Caco-2 (cell line): Measurements from ENCODE around the gene UGT1A8. TPM values are rescaled to one million over a fixed set of nuclear protein-coding genes. Genes with fewer than 3 reads are reported as not detected.

Source experiments
- BruUV-seq: library from RNA; stranded (reverse); fragments of 400-500 nt; replicated peaks from 2 replicates; lab custom pipeline; 2021; lab: Mats Ljungman, UMichigan
- CTCF ChIA-PET: fragments of 300-600 bp; sonication (Branson Sonifier 250); formaldehyde crosslinking; loops from one replicate; lab custom pipeline; 2022; ENCODE audit warnings: antibody characterized with exemption; lab: Charles Lee
- POLR2A ChIA-PET: fragments of 300-600 bp; sonication (Branson Sonifier 250); formaldehyde crosslinking; loops from one replicate; lab custom pipeline; 2022; ENCODE audit warnings: antibody characterized with exemption; lab: Charles Lee
- DNase-seq, 2 experiments: peaks; one replicate each; pipeline versions ENCODE4 v3.0.0 to v3.0.0-alpha.2; 2020 to 2022
- H3K27me3 ChIP-seq: replicated peaks from 2 replicates; pipeline ENCODE4 v1.6.0; 2011; ENCODE audit warnings: low read length; ENCODE audit not compliant: control insufficient read depth, insufficient read depth
- H3K36me3 ChIP-seq: 2 replicates; pipeline ENCODE4 v1.5.1; 2011; ENCODE audit warnings: low read length; ENCODE audit not compliant: control insufficient read depth, insufficient read depth
- H3K4me1 ChIP-seq: fragments of 250-450 bp; sonication (Bioruptor Pico); 2 replicates; pipeline ENCODE4 v1.5.1; 2020; ENCODE audit warnings: mild to moderate bottlenecking
- H3K4me3 ChIP-seq: 2 replicates; pipeline ENCODE4 v1.5.1; 2011; ENCODE audit warnings: low read depth, mild to moderate bottlenecking, control low read depth, low read length
- H3K9me3 ChIP-seq: fragments of 250-450 bp; sonication (Bioruptor Pico); 2 replicates; pipeline ENCODE4 v1.5.1; 2020; ENCODE audit warnings: mild to moderate bottlenecking, moderate library complexity
- H3K27ac Mint-ChIP-seq: one replicate; pipeline ENCODE4 v1.8.0; 2022; ENCODE audit warnings: mixed read lengths; ENCODE audit not compliant: unreplicated experiment
- H3K27me3 Mint-ChIP-seq: one replicate; pipeline ENCODE4 v1.8.0; 2022; ENCODE audit warnings: mixed read lengths; ENCODE audit not compliant: insufficient read depth, unreplicated experiment
- H3K36me3 Mint-ChIP-seq: one replicate; pipeline ENCODE4 v1.8.0; 2022; ENCODE audit warnings: mild to moderate bottlenecking, mixed read lengths; ENCODE audit not compliant: insufficient read depth, unreplicated experiment
- H3K4me1 Mint-ChIP-seq: one replicate; pipeline ENCODE4 v1.8.0; 2022; ENCODE audit warnings: low read depth, mixed read lengths; ENCODE audit not compliant: unreplicated experiment
- H3K4me3 Mint-ChIP-seq: one replicate; pipeline ENCODE4 v1.8.0; 2022; ENCODE audit warnings: mild to moderate bottlenecking, moderate library complexity, mixed read lengths; ENCODE audit not compliant: unreplicated experiment
- H3K9me3 Mint-ChIP-seq: one replicate; pipeline ENCODE4 v1.8.0; 2022; ENCODE audit warnings: mixed read lengths; ENCODE audit not compliant: unreplicated experiment
- intact Hi-C: fragments of 100-400 bp; cut with micrococcal nuclease; formaldehyde crosslinking; loops from one replicate; pipeline ENCODE4 v1.10.0; 2022; ENCODE audit not compliant: unreplicated experiment
- total RNA-seq: library from RNA; stranded (reverse); gene quantifications from 2 replicates; pipeline ENCODE4 v1.2.3, GENCODE V29; 2022
- TF ChIP-seq, protein P1 (sequence below), 2 experiments: fragments of 200-600 bp in 1 of 2; IDR thresholded peaks; 1 replicate in 1 of 2; 2 replicates in 1 of 2; pipeline versions ENCODE4 v1.5.1 to v1.8.0; 2011 to 2022; ENCODE audit warnings: antibody characterized with exemption in 1 of 2, control low read depth in 1 of 2, inconsistent platforms in 1 of 2, low read depth in 1 of 2, low read length in 1 of 2, mild to moderate bottlenecking in 1 of 2, moderate library complexity in 1 of 2; ENCODE audit not compliant: insufficient read depth in 1 of 2, severe bottlenecking in 1 of 2, unreplicated experiment in 1 of 2

UGT1A8 gene
- total RNA-seq, 1 experiment from 2014 or later: 0.50 TPM

DNA sequence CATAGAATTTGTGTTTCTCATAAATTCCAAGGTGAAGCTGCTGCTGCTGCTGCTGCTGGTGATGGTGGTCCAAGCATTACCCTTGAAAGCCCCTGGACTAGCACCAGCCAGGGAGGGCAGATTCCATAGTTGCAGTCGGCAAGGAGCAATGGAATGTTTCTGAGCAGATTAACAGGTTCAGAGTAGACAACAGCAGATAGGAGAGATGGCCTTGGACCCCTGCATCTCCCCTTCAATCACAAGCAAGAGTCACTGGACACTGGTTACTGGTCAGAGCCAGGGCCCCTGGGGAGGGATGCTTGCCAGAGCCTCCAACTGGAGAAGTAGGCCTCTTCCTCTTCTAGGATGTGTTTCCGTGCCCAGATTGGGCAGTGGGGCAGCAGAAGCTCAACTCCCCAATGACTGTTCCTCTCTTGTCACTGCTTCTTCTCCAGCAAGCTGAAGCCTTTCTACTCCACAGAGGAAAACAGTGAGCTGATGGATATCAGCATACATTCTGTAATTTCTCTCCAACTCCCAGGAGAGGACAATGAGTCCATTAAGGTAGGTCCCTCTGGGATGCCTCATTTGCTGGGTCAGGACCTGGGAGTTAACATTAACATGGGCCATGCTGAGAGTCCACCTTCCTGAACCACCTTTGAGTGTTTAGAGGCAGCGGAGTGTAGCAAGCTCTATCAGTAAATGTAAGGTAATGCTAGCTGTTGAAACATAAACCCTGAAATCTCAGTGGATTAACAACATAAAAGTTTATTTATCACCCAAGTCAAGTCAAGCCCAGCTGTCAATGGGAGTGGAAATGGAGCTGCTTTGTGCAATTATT, 196.0 kb downstream of the UGT1A8 start:
- BruUV-seq: no TSS peak

DNA sequence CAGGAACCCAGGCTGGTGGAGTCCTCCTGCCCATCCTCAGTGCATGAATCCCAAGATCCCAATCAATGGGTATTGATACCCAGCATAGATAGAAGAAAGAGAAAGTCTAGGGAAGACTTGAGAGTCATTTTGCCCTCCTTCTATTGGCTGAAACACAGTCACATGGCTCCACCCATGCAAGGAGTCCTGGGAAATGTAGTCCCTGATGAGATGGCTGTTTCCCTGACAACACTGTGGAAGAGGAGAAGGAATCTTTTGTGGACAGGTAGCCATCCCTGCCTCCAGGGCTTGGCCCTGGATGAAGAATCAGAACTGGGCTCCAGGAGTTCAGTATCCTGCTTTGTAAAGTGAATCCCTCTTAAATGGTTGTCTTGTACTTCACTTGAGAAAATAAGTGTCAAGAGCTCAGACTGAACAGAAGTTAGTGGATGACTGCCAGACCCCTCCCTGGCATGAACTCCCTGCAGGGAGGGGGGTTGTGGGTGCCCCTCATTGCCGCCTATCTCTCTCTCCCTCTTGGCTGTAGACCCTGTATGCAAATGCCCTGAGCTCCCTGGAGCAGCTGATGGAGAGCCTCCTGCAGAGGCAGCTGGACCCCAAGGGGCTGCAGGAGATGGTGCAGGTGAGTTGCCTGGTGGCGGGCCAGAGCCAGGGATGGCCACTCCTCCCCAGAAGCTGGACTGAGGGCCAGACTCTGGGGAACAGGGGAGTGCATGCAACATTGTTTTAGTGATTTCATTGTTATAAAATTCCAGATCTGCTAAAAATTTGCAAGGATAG, 196.8 kb downstream of the UGT1A8 start:
- Histone ChIP-seq H3K4me1 (no peaks in the 10 kb centered on the region), H3K27me3 (no peaks in the 10 kb centered on the region), H3K4me3 (no peak overlapping the region), H3K36me3 (no peaks in the 10 kb centered on the region), H3K9me3 (no peaks in the 10 kb centered on the region)
- Mint-ChIP-seq H3K36me3 (no peaks in the 10 kb centered on the region), H3K4me3 (no peak overlapping the region), H3K27ac (no peak overlapping the region), H3K9me3 (no peaks in the 10 kb centered on the region), H3K4me1 (no peaks in the 10 kb centered on the region), H3K27me3 (no peaks in the 10 kb centered on the region)
- intact Hi-C loops: no loop called here
- POLR2A ChIA-PET: no interaction called here
- BruUV-seq: no TSS peak
- CTCF ChIA-PET: no interaction called here
- TF ChIP-seq, protein P1, sequence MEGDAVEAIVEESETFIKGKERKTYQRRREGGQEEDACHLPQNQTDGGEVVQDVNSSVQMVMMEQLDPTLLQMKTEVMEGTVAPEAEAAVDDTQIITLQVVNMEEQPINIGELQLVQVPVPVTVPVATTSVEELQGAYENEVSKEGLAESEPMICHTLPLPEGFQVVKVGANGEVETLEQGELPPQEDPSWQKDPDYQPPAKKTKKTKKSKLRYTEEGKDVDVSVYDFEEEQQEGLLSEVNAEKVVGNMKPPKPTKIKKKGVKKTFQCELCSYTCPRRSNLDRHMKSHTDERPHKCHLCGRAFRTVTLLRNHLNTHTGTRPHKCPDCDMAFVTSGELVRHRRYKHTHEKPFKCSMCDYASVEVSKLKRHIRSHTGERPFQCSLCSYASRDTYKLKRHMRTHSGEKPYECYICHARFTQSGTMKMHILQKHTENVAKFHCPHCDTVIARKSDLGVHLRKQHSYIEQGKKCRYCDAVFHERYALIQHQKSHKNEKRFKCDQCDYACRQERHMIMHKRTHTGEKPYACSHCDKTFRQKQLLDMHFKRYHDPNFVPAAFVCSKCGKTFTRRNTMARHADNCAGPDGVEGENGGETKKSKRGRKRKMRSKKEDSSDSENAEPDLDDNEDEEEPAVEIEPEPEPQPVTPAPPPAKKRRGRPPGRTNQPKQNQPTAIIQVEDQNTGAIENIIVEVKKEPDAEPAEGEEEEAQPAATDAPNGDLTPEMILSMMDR (IDR thresholded peaks at IDR 0.05; ENCODE audit: insufficient read depth in 1 of 2, low read depth in 1 of 2, low read length in 1 of 2, severe bottlenecking in 1 of 2, unreplicated experiment in 1 of 2): no peak
- no peak for DNase-seq

More for the DNA sequence above, 196.0 kb downstream of the UGT1A8 start:
- Histone ChIP-seq H3K4me1 (no peaks in the 10 kb centered on the region), H3K36me3 (no peaks in the 10 kb centered on the region), H3K9me3 (no peaks in the 10 kb centered on the region), H3K27me3 (no peaks in the 10 kb centered on the region), H3K4me3 (no peak overlapping the region)
- no peak for DNase-seq
- H3K36me3 Mint-ChIP-seq: no peaks in the 10 kb centered on the region
- intact Hi-C loops: no loop called here
- POLR2A ChIA-PET: no interaction called here
- CTCF ChIA-PET: no interaction called here
- TF ChIP-seq, protein P1 (IDR thresholded peaks at IDR 0.05; ENCODE audit: insufficient read depth in 1 of 2, low read depth in 1 of 2, low read length in 1 of 2, severe bottlenecking in 1 of 2, unreplicated experiment in 1 of 2): no peak
- no peaks in the 10 kb centered on the region for H3K27me3 Mint-ChIP-seq
- no peak overlapping the region for H3K27ac Mint-ChIP-seq
- no peaks in the 10 kb centered on the region for H3K9me3 Mint-ChIP-seq
- H3K4me3 Mint-ChIP-seq: no peak overlapping the region
- H3K4me1 Mint-ChIP-seq: no peaks in the 10 kb centered on the region

DNA sequence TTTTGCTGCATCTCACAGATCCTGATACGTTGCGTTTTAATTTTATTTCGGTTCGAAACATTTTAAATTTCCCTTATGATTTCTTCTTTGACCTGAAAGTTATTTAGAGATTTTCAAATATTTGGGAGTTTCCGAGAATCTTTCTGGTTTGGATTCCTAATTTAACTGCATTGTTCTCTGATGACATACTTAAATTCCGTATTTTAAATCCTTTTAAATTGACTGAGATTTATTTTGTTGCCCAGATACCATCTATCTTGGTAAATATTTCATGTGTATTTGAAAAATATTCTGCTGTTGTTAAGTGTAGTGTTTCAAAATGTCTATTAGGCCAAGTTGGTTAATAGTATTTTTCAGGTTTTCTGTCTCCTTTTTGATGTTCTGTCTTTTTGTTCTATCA, 198.4 kb downstream of the UGT1A8 start:
- Histone ChIP-seq H3K4me3 (no peak overlapping the region), H3K9me3 (no peaks in the 10 kb centered on the region), H3K36me3 (no peaks in the 10 kb centered on the region), H3K4me1 (no peaks in the 10 kb centered on the region), H3K27me3 (no peaks in the 10 kb centered on the region)
- DNase-seq: no peak
- no peaks in the 10 kb centered on the region for H3K36me3 Mint-ChIP-seq
- no peak overlapping the region for H3K4me3 Mint-ChIP-seq
- ChIA-PET POLR2A (no interaction called here), CTCF (no interaction called here)
- TF ChIP-seq, protein P1 (IDR thresholded peaks at IDR 0.05; ENCODE audit: insufficient read depth in 1 of 2, low read depth in 1 of 2, low read length in 1 of 2, severe bottlenecking in 1 of 2, unreplicated experiment in 1 of 2): no peak
- BruUV-seq: no TSS peak
- H3K27me3 Mint-ChIP-seq: no peaks in the 10 kb centered on the region
- no peak overlapping the region for H3K27ac Mint-ChIP-seq
- intact Hi-C loops: no loop called here
- H3K9me3 Mint-ChIP-seq: no peaks in the 10 kb centered on the region
- H3K4me1 Mint-ChIP-seq: no peaks in the 10 kb centered on the region
